C4-2B (cell line): ENCODE results near the gene EPHA4.

ENCODE experiments used
- ZFX ChIP-seq: fragments of 450-650 bp; IDR thresholded peaks from 2 replicates; pipeline ENCODE4 v1.6.1; 2017
- TF ChIP-seq, protein P1 (sequence below): fragments of 450-650 bp; conservative IDR thresholded peaks from 2 replicates; pipeline ENCODE4 v1.5.1; 2017; ENCODE audit warnings: mild to moderate bottlenecking

GRCh38 chr2:221529943-221530652, 42.0 kb downstream of the EPHA4 start:
- TF ChIP-seq, protein P1, sequence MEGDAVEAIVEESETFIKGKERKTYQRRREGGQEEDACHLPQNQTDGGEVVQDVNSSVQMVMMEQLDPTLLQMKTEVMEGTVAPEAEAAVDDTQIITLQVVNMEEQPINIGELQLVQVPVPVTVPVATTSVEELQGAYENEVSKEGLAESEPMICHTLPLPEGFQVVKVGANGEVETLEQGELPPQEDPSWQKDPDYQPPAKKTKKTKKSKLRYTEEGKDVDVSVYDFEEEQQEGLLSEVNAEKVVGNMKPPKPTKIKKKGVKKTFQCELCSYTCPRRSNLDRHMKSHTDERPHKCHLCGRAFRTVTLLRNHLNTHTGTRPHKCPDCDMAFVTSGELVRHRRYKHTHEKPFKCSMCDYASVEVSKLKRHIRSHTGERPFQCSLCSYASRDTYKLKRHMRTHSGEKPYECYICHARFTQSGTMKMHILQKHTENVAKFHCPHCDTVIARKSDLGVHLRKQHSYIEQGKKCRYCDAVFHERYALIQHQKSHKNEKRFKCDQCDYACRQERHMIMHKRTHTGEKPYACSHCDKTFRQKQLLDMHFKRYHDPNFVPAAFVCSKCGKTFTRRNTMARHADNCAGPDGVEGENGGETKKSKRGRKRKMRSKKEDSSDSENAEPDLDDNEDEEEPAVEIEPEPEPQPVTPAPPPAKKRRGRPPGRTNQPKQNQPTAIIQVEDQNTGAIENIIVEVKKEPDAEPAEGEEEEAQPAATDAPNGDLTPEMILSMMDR: no peak
- TF ChIP-seq ZFX: no peak
